Activated T-helper 17 cell treated with anti-CD3 and anti-CD28 coated beads, Interleukin-2, amount 50 U/mL, for 72 hours (primary cell): ENCODE results near the gene RNF224. TPM values are rescaled to one million over a fixed set of nuclear protein-coding genes. Genes with fewer than 3 reads are reported as not detected.

Source experiments
- total RNA-seq, 2 donors: library from RNA; stranded (reverse); gene quantifications; one replicate each; pipeline ENCODE4 v1.2.3, GENCODE V29; 2022

Gene RNF224
- total RNA-seq, 2 donors from 2014 or later, result 0.17 TPM; not detected in 1

Other genes with a start within 250 kb of the RNF224 start
- gene PTGDS, start 250.0 kb upstream of the RNF224 start, total RNA-seq, result 1 to 10 TPM in 1 of 2 donors, not detected in 1; 1.3 TPM
- gene LCNL1, start 244.5 kb upstream of the RNF224 start, total RNA-seq, result under 1 TPM in 1 of 2 donors, not detected in 1; 0.11 TPM
- 10 to 100 TPM; 31.1 to 49.1 TPM for gene PAXX, start 235.1 kb upstream of the RNF224 start, total RNA-seq
- under 1 TPM in 1 of 2 donors, not detected in 1; 0.26 TPM for gene CLIC3, start 230.9 kb upstream of the RNF224 start, total RNA-seq
- gene ABCA2, start 199.3 kb upstream of the RNF224 start, total RNA-seq, result 10 to 100 TPM; 43.0 to 63.9 TPM
- gene FUT7, start 195.4 kb upstream of the RNF224 start, total RNA-seq, result 10 to 100 TPM; 12.1 to 27.9 TPM
- 10 to 100 TPM; 66.3 to 96.1 TPM for gene NPDC1, start 181.3 kb upstream of the RNF224 start, total RNA-seq
- under 1 TPM; 0.39 to 0.69 TPM for gene ENTPD2, start 173.4 kb upstream of the RNF224 start, total RNA-seq
- gene SAPCD2, start 156.9 kb upstream of the RNF224 start, total RNA-seq, result 10 to 100 TPM in 1 of 2 donors, 1 to 10 TPM in 1; 5.6 to 21.9 TPM
- 10 to 100 TPM; 27.9 to 33.0 TPM for gene UAP1L1, start 150.0 kb upstream of the RNF224 start, total RNA-seq
- 10 to 100 TPM; 38.2 to 67.6 TPM for gene MAN1B1, start 140.5 kb upstream of the RNF224 start, total RNA-seq
- 100 to 1,000 TPM; 219 to 255 TPM for gene DPP7, start 112.8 kb upstream of the RNF224 start, total RNA-seq
- 1 to 10 TPM in 1 of 2 donors, under 1 TPM in 1; 0.06 to 1.2 TPM for gene GRIN1, start 88.3 kb upstream of the RNF224 start, total RNA-seq
- not detected for gene LRRC26, start 57.5 kb upstream of the RNF224 start, total RNA-seq
- gene TMEM210, start 55.4 kb upstream of the RNF224 start, total RNA-seq, result not detected
- 10 to 100 TPM; 50.6 to 53.1 TPM for gene ANAPC2, start 38.9 kb upstream of the RNF224 start, total RNA-seq
- 10 to 100 TPM; 43.7 to 84.7 TPM for gene SSNA1, start 38.8 kb upstream of the RNF224 start, total RNA-seq
- 1 to 10 TPM; 5.5 to 9.4 TPM for gene TPRN, start 26.8 kb upstream of the RNF224 start, total RNA-seq
- gene TMEM203, start 21.9 kb upstream of the RNF224 start, total RNA-seq, result 10 to 100 TPM; 19.3 to 27.3 TPM
- 10 to 100 TPM; 20.5 to 40.2 TPM for gene NDOR1, start 21.8 kb upstream of the RNF224 start, total RNA-seq
- 1 to 10 TPM; 3.5 to 7.4 TPM for gene RNF208, start 5.3 kb upstream of the RNF224 start, total RNA-seq
- gene CYSRT1, start 2.3 kb upstream of the RNF224 start, total RNA-seq, result under 1 TPM; 0.32 to 0.40 TPM
- not detected for gene SLC34A3, start 3.4 kb downstream of the RNF224 start, total RNA-seq
- gene TUBB4B, start 13.8 kb downstream of the RNF224 start, total RNA-seq, result 100 to 1,000 TPM; 232 to 372 TPM
- gene STPG3, start 23.8 kb downstream of the RNF224 start, total RNA-seq, result not detected
- gene NELFB, start 27.8 kb downstream of the RNF224 start, total RNA-seq, result 10 to 100 TPM; 43.6 to 78.0 TPM
- gene TOR4A, start 50.2 kb downstream of the RNF224 start, total RNA-seq, result 10 to 100 TPM in 1 of 2 donors, 1 to 10 TPM in 1; 4.9 to 11.5 TPM
- gene NRARP, start 74.8 kb downstream of the RNF224 start, total RNA-seq, result under 1 TPM; 0.66 to 0.86 TPM
- gene EXD3, start 195.7 kb downstream of the RNF224 start, total RNA-seq, result 1 to 10 TPM; 8.8 to 10.0 TPM
- under 1 TPM; 0.39 to 0.58 TPM for gene NOXA1, start 195.9 kb downstream of the RNF224 start, total RNA-seq
- gene ENTPD8, start 213.9 kb downstream of the RNF224 start, total RNA-seq, result not detected
- gene NSMF, start 231.8 kb downstream of the RNF224 start, total RNA-seq, result 10 to 100 TPM; 26.6 to 35.5 TPM